KMS-11 (cell line): Measurements from ENCODE around the gene RAB31.

Experiments
- H2AFZ ChIP-seq: fragments of 200-600 bp; sonication (generic); 2 replicates; pipeline ENCODE4 v1.6.1; 2016; ENCODE audit warnings: antibody characterized with exemption, mixed run types, low read depth
- H3K27ac ChIP-seq: fragments of 200-600 bp; sonication (generic); 2 replicates; pipeline ENCODE4 v1.6.1; 2016; ENCODE audit warnings: mild to moderate bottlenecking, mixed run types
- H3K27me3 ChIP-seq: fragments of 200-600 bp; sonication (generic); 2 replicates; pipeline ENCODE4 v1.6.1; 2017; ENCODE audit warnings: mild to moderate bottlenecking, low read depth, mixed run types, moderate library complexity; ENCODE audit not compliant: insufficient read depth
- H3K36me3 ChIP-seq: fragments of 200-600 bp; sonication (generic); 2 replicates; pipeline ENCODE4 v1.6.1; 2017; ENCODE audit warnings: mild to moderate bottlenecking, mixed run types; ENCODE audit not compliant: insufficient read depth
- H3K4me1 ChIP-seq: fragments of 200-600 bp; sonication (generic); 2 replicates; pipeline ENCODE4 v1.6.1; 2016; ENCODE audit warnings: mild to moderate bottlenecking, low read depth, mixed run types; ENCODE audit not compliant: poor library complexity, severe bottlenecking
- H3K4me2 ChIP-seq: fragments of 200-600 bp; sonication (generic); 2 replicates; pipeline ENCODE4 v1.7.0; 2016; ENCODE audit warnings: mild to moderate bottlenecking, mixed run types
- H3K4me3 ChIP-seq: fragments of 200-600 bp; sonication (generic); IDR thresholded peaks from 2 replicates; pipeline ENCODE4 v1.6.1; 2017; ENCODE audit warnings: low read depth, low read length, mixed read lengths; ENCODE audit not compliant: insufficient read depth
- H3K79me2 ChIP-seq: fragments of 200-600 bp; sonication (generic); 2 replicates; pipeline ENCODE4 v1.6.1; 2016; ENCODE audit warnings: low read depth, mixed run types; ENCODE audit not compliant: insufficient read depth
- H3K9ac ChIP-seq: fragments of 200-600 bp; sonication (generic); 2 replicates; pipeline ENCODE4 v1.6.1; 2016; ENCODE audit warnings: mild to moderate bottlenecking, mixed run types
- H4K20me1 ChIP-seq: fragments of 200-600 bp; sonication (generic); 2 replicates; pipeline ENCODE4 v1.6.1; 2016; ENCODE audit warnings: mild to moderate bottlenecking, mixed run types; ENCODE audit not compliant: insufficient read depth
- CTCF ChIP-seq: fragments of 200-600 bp; sonication (generic); conservative IDR thresholded peaks from 2 replicates; pipeline ENCODE4 v1.6.1; 2017; ENCODE audit warnings: low read depth, mild to moderate bottlenecking, antibody characterized with exemption, low read length, moderate library complexity, mixed read lengths

Gene RAB31

GRCh38 chr18:9878783-9879242 is 170.7 kb downstream of the RAB31 start:
- H2AFZ ChIP-seq = no peak overlapping the region
- H3K36me3 ChIP-seq = no peaks in the 10 kb centered on the region
- H3K4me2 ChIP-seq = no peak overlapping the region
- H4K20me1 ChIP-seq = no peaks in the 10 kb centered on the region
- TF ChIP-seq CTCF = no peak
- no peak overlapping the region for H3K27ac ChIP-seq
- H3K27me3 ChIP-seq = no peaks in the 10 kb centered on the region
- H3K79me2 ChIP-seq = no peaks in the 10 kb centered on the region
- no peak overlapping the region for H3K9ac ChIP-seq
- H3K4me3 ChIP-seq = no peak overlapping the region
- H3K4me1 ChIP-seq = peaks cover 27% of the 10 kb centered on the region

GRCh38 chr18:9884090-9884489 is 176.0 kb downstream of the RAB31 start:
- no peak overlapping the region for H3K4me2 ChIP-seq
- H3K36me3 ChIP-seq = no peaks in the 10 kb centered on the region
- no peak for TF ChIP-seq CTCF
- H3K27ac ChIP-seq = no peak overlapping the region
- no peaks in the 10 kb centered on the region for H3K27me3 ChIP-seq
- no peak overlapping the region for H3K9ac ChIP-seq
- H3K4me1 ChIP-seq = no peaks in the 10 kb centered on the region
- H3K4me3 ChIP-seq = no peak overlapping the region
- no peaks in the 10 kb centered on the region for H3K79me2 ChIP-seq
- H2AFZ ChIP-seq = no peak overlapping the region
- H4K20me1 ChIP-seq = no peaks in the 10 kb centered on the region

DNA sequence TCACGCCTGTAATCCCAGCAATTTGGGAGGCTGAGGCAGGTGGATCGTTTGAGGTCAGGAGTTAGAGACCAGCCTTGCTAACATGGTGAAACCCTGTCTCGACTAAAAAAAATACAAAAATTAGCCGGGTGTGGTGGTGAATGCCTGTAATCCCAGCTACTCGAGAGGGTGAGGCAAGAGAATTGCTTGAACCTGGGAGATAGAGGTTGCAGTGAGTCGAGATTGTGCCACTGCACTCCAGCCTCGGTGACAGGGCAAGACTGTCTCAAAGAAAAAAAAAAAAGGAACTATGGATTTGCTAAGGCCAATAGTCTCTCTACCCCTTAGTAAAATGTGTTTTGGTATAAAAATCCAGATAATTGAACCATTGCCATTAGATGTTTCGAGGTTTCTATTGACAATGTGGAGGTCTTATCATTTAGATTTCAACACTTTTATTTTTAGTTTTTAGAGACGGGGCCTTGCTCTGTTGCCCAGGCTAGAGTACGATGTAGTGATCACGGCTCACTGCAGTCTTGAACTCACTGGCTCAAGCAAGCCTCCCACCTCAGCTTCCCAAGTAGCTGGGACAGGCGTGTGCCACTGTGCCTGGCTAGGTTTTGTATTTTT is 176.5 kb downstream of the RAB31 start:
- Histone ChIP-seq H3K36me3 (no peaks in the 10 kb centered on the region), H3K79me2 (no peaks in the 10 kb centered on the region), H3K27ac (no peak overlapping the region), H4K20me1 (no peaks in the 10 kb centered on the region), H3K9ac (no peak overlapping the region), H3K4me1 (no peaks in the 10 kb centered on the region), H3K27me3 (no peaks in the 10 kb centered on the region), H3K4me2 (no peak overlapping the region), H3K4me3 (no peak overlapping the region), H2AFZ (no peak overlapping the region)
- no peak for TF ChIP-seq CTCF

DNA sequence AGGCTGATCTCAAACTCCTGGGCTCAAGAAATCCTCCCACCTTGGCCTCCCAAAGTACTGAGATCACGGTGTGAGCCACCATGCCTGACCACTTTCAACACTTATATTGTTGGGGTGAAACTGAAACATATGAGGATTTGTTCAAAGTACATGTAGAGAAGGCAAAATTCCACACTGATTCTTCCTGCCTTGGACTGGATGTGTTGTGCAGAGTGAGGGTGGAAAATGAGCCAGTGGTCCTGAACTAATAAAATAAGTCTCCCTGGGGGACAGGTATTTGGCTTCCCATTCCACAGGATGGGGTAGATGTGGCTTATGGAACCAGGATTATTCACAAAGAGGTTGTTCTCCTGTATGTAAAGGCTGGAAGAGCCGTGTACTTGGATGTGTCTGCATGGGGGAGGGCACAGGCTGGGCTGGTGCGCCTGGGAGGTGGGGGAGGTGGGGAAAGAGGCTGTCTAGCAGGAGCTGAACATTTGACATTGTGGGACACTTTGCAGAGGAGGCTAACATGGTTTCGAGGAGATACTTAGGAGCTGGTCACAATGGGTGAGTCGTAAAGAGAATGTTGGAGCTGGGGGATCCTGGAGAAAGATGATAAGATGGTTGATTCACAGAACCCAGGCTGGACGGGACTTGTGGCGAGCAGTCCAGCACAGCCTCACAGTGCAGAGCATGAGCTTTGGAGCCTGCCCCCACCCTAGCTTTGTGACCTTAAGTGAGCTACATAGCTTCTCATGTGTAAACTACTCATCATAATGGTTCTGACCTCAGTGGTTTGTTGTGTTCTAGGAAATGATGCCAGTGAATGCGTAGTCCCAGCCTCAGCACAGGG is 177.3 kb downstream of the RAB31 start, which contains the start of gene TXNDC2:
Gene TXNDC2, plus strand, starts transcription at position 804 of the 835 bp plus-strand sequence. CDS start 708 bp downstream, outside the sequence.
- H3K4me2 ChIP-seq = no peak within 1 kb of the TSS
- no peaks in the 10 kb centered on the region for H3K4me1 ChIP-seq
- no peak for TF ChIP-seq CTCF
- no peak within 1 kb of the TSS for H3K9ac ChIP-seq
- no peaks in the 10 kb centered on the region for H3K27me3 ChIP-seq
- H3K36me3 ChIP-seq = no peaks in the 10 kb centered on the region
- H3K27ac ChIP-seq = no peak within 1 kb of the TSS
- H4K20me1 ChIP-seq = no peaks in the 10 kb centered on the region
- no peak within 1 kb of the TSS for H3K4me3 ChIP-seq
- H3K79me2 ChIP-seq = no peaks in the 10 kb centered on the region
- H2AFZ ChIP-seq = no peak within 1 kb of the TSS
